K562 (cell line): ENCODE results near the gene IGSF21. TPM values are rescaled to one million over a fixed set of nuclear protein-coding genes. Genes with fewer than 3 reads are reported as not detected.

Source experiments
- ATAC-seq: fragments of 200-7000 bp; cut with Tn5 transposase; 3 replicates; pipeline ENCODE4 v1.9.1; 2020; ENCODE audit warnings: moderate library complexity
- BruUV-seq: library from RNA; stranded (reverse); fragments of 400-500 nt; replicated peaks from 2 replicates; lab custom pipeline; 2021; lab: Mats Ljungman, UMichigan
- CTCF ChIA-PET: fragments of 300-600 bp; formaldehyde crosslinking; extraction: SDS; loops from one replicate; lab custom pipeline; 2021; ENCODE audit warnings: low intra/inter-chr PET ratio; lab: Yijun Ruan, JAX
- POLR2A ChIA-PET: fragments of 300-600, 350-650 bp; sonication (Branson Sonifier 250); formaldehyde crosslinking; extraction: SDS; loops from one replicate; lab custom pipeline; 2021; ENCODE audit warnings: antibody characterized with exemption, inconsistent platforms; lab: Yijun Ruan, JAX
- DNase-seq, 4 experiments: peaks; one replicate each; pipeline versions ENCODE4 v3.0.0 to v3.0.0-alpha.2; 2011 to 2018; ENCODE audit warnings: low spot score in 3 of 4, mixed read lengths in 3 of 4; ENCODE audit errors: extremely low read depth in 1 of 4
- FAIRE-seq: peaks from 2 replicates; lab custom pipeline; 2011; peaks lifted over from hg19 to GRCh38; lab: Jason Lieb, UNC
- H2AFZ ChIP-seq: 2 replicates; pipeline ENCODE4 v1.6.0; 2011; ENCODE audit warnings: low read depth, low read length, control low read depth, inconsistent platforms
- H3K27ac ChIP-seq: fragments of 200-600 bp; 3 replicates; pipeline ENCODE4 v1.8.0; 2011; ENCODE audit warnings: low read depth, mild to moderate bottlenecking, control low read depth, inconsistent platforms, low read length, moderate library complexity, mixed read lengths; ENCODE audit errors: extremely low read depth
- H3K27me3 ChIP-seq, 2 experiments: fragments of 300-600 bp in 1 of 2; 2 replicates in 1 of 2; 3 replicates in 1 of 2; pipeline versions ENCODE4 v1.6.0 to v1.8.0; 2011; ENCODE audit warnings: inconsistent platforms in 2 of 2, low read length in 2 of 2, mild to moderate bottlenecking in 1 of 2, mixed read lengths in 1 of 2, moderate library complexity in 1 of 2; ENCODE audit not compliant: control insufficient read depth in 2 of 2, insufficient read depth in 2 of 2
- H3K36me3 ChIP-seq: fragments of 300-600 bp; 3 replicates; pipeline ENCODE4 v1.8.0; 2011; ENCODE audit warnings: mild to moderate bottlenecking, low read length, inconsistent platforms; ENCODE audit not compliant: control insufficient read depth, insufficient read depth
- H3K4me1 ChIP-seq, 2 experiments: fragments of 200-600 bp in 1 of 2; replicated peaks in 1 of 2; 2 replicates in 1 of 2; 3 replicates in 1 of 2; pipeline versions ENCODE4 v1.5.1 to v1.8.0; 2011; ENCODE audit warnings: inconsistent platforms in 2 of 2, low read length in 2 of 2, mild to moderate bottlenecking in 1 of 2, mixed read lengths in 1 of 2, moderate library complexity in 1 of 2; ENCODE audit not compliant: control insufficient read depth in 2 of 2, insufficient read depth in 2 of 2
- H3K4me2 ChIP-seq: 2 replicates; pipeline ENCODE4 v1.6.1; 2011; ENCODE audit warnings: low read length, control low read depth, inconsistent platforms, mixed read lengths; ENCODE audit not compliant: insufficient read depth
- H3K4me3 ChIP-seq: fragments of 200-600 bp; sonication (generic), shearing (Covaris generic); 2 replicates; pipeline ENCODE4 v1.5.1; 2016; ENCODE audit warnings: control low read depth, inconsistent platforms
- H3K79me2 ChIP-seq: fragments of 200-600 bp; 3 replicates; pipeline ENCODE4 v1.8.0; 2011; ENCODE audit warnings: low read length, inconsistent platforms; ENCODE audit not compliant: control insufficient read depth, insufficient read depth
- H3K9ac ChIP-seq, 2 experiments: 2 replicates each; pipeline versions ENCODE4 v1.6.0 to v1.6.1; 2011; ENCODE audit warnings: low read depth in 2 of 2, low read length in 2 of 2, control low read depth in 1 of 2, inconsistent platforms in 1 of 2, mild to moderate bottlenecking in 1 of 2, mixed read lengths in 1 of 2; ENCODE audit not compliant: insufficient read depth in 1 of 2
- H3K9me1 ChIP-seq: one replicate; pipeline ENCODE4 v1.6.0; 2011; ENCODE audit warnings: inconsistent platforms, mild to moderate bottlenecking, low read length, moderate library complexity; ENCODE audit not compliant: control insufficient read depth, insufficient read depth
- H3K9me3 ChIP-seq: replicated peaks from 2 replicates; pipeline ENCODE4 v1.5.1; 2011; ENCODE audit warnings: low read depth, low read length, inconsistent platforms; ENCODE audit not compliant: control insufficient read depth, insufficient read depth
- H4K20me1 ChIP-seq: replicated peaks from 2 replicates; pipeline ENCODE4 v1.6.1; 2011; ENCODE audit warnings: low read length, inconsistent platforms, mixed read lengths; ENCODE audit not compliant: control insufficient read depth, insufficient read depth
- BCL6 ChIP-seq: fragments of 250-450 bp; sonication (Bioruptor Pico); IDR thresholded peaks from 2 replicates; pipeline ENCODE4 v1.4.0; 2020
- CBX8 ChIP-seq: fragments of 200-600 bp; sonication (generic); IDR thresholded peaks from 2 replicates; pipeline ENCODE4 v1.6.1; 2012; ENCODE audit warnings: borderline replicate concordance, mixed run types, low read depth, mild to moderate bottlenecking, moderate library complexity, mixed read lengths, low read length, control low read depth, inconsistent platforms; ENCODE audit not compliant: poor library complexity, severe bottlenecking; ENCODE audit errors: extremely low read depth
- HDAC1 ChIP-seq, 2 experiments: fragments of 450-650 bp; IDR thresholded peaks; 2 replicates each; pipeline ENCODE4 v1.6.1; 2016 to 2017; ENCODE audit warnings: inconsistent platforms in 1 of 2, mild to moderate bottlenecking in 1 of 2, moderate library complexity in 1 of 2
- ILF3 ChIP-seq: fragments of 450-650 bp; IDR thresholded peaks from 2 replicates; pipeline ENCODE4 v1.6.1; 2018; ENCODE audit warnings: antibody characterized with exemption, mild to moderate bottlenecking, moderate library complexity, borderline replicate concordance
- NCOA2 ChIP-seq, 2 experiments: fragments of 450-650 bp; IDR thresholded peaks; 2 replicates each; pipeline ENCODE4 v1.6.1; 2018; ENCODE audit warnings: mild to moderate bottlenecking in 2 of 2, moderate library complexity in 1 of 2; ENCODE audit not compliant: partially characterized antibody in 2 of 2
- PTBP1 ChIP-seq: fragments of 200-400 bp; formaldehyde crosslinking; IDR thresholded peaks from 2 replicates; pipeline ENCODE4 v1.6.1; 2017; ENCODE audit warnings: low read depth, low read length
- RBM17 ChIP-seq: fragments of 200-400 bp; formaldehyde crosslinking; IDR thresholded peaks from 2 replicates; pipeline ENCODE4 v1.6.1; 2017; ENCODE audit warnings: low read depth, mild to moderate bottlenecking, low read length, borderline replicate concordance
- TCF7L2 ChIP-seq: fragments of 150-350 bp; IDR thresholded peaks from 2 replicates; pipeline ENCODE4 v1.6.1; 2016; ENCODE audit warnings: low read depth, mild to moderate bottlenecking, low read length, moderate library complexity
- ZNF24 ChIP-seq: fragments of 450-650 bp; IDR thresholded peaks from 2 replicates; pipeline ENCODE4 v1.6.1; 2016
- WGBS: fragments of 100-300 bp; shearing (Covaris generic); methylation state at CpG from one replicate; pipeline ENCODE4 v1.1.6; 2016; ENCODE audit warnings: low coverage, mixed read lengths; ENCODE audit not compliant: insufficient coverage; ENCODE audit errors: missing lambda C conversion rate; 5-methylcytosine and 5-hydroxymethylcytosine counted together
- in situ Hi-C: fragments of 300-500 bp; cut with MboI; formaldehyde crosslinking; loops from 4 replicates; pipeline ENCODE4 v1.15.0; 2018; ENCODE audit warnings: inconsistent platforms, mixed read lengths
- intact Hi-C: fragments of 100-400 bp; cut with micrococcal nuclease; formaldehyde crosslinking; loops from 2 replicates; pipeline ENCODE4 v1.14.2; 2022
- polyA plus RNA-seq, 8 experiments: library from polyadenylated mRNA; depleted of rRNA in 4 of 8; stranded (reverse) in 5 of 8; unstranded in 3 of 8; fragments of >200 nt; fragmentation: Nextera tagmentation in 2 of 8; fragmentation: Illumina TruSeq in 1 of 8; extraction: Ambion mirVana in 2 of 8; extraction: Trizol in 1 of 8; gene quantifications; 2 replicates each; pipeline versions ENCODE4 v1.2.1 to v1.2.3, GENCODE V29; 2011 to 2014; ENCODE audit warnings: inconsistent platforms in 1 of 8, missing spikeins in 1 of 8
- total RNA-seq, 7 experiments: library from RNA; depleted of rRNA in 6 of 7; stranded (reverse); fragments of >200 nt in 6 of 7; fragmentation: Illumina TruSeq in 2 of 7; extraction: Trizol in 2 of 7; gene quantifications; 2 replicates each; pipeline versions ENCODE4 v1.2.1 to v1.2.3, GENCODE V29; 2011 to 2021; ENCODE audit warnings: low replicate concordance in 1 of 7

IGSF21 gene
- total and polyA plus RNA-seq, 9 of the 15 experiments (the other 6 are each of a cell fraction or from before 2014, with no cell fraction given): not detected

DNA sequence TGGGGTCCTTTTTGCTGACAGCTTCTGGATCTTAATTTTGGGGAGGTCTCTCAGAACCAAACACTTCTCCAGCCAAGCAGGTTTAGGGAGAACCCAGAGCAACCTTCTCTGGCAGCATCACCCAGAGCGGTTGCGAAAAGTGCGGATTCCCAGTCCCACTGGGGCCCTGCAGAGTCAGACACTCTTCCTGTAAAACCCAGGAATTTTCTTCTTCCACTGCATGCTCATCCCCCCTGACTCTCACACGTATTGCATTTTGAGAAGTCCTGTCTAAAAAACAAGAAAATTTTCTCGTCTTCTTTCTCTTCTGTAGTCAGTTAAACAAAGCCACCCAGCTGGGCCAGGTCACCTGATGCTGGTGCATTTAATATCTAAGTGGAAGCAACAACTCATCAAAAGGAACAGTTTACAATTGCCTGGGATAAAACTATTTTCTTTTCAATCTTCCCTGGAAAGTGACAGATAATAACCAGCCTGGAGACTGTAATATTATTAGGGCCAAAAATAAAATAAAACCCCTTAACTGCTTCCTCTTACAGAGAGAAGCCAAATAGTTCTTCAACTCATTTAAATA is 156.0 kb downstream of the IGSF21 start:
- H2AFZ ChIP-seq: no peak overlapping the region
- ChIA-PET CTCF (no interaction called here), POLR2A (no interaction called here)
- no peaks in the 10 kb centered on the region for H3K36me3 ChIP-seq
- ATAC-seq (no peak), DNase-seq (no peak), FAIRE-seq (no peak)
- H3K4me1 ChIP-seq: no peaks in the 10 kb centered on the region
- H3K27me3 ChIP-seq: peaks cover 0 to 8% of the 10 kb centered on the region in 2 experiments; a peak in 1 of 5 replicates
- H3K9ac ChIP-seq: no peak overlapping the region
- TF ChIP-seq ILF3 (no peak), PTBP1 (no peak), TCF7L2 (no peak), RBM17 (no peak), BCL6 (CRISPR knock-in tag) (no peak), HDAC1 (IDR thresholded peaks at IDR 0.05) (no peak), CBX8 (no peak), ZNF24 (no peak), NCOA2 (IDR thresholded peaks at IDR 0.05; ENCODE audit: partially characterized antibody in 2 of 2) (no peak)
- H3K27ac ChIP-seq: no peak overlapping the region
- no TSS peak for BruUV-seq
- peaks cover 8% of the 10 kb centered on the region; the same call in 1 of the 2 replicates for H4K20me1 ChIP-seq
- in situ Hi-C loops (no loop called here), intact Hi-C loops (no loop called here)
- H3K9me1 ChIP-seq: no peaks in the 10 kb centered on the region
- H3K9me3 ChIP-seq: no peaks in the 10 kb centered on the region
- H3K4me3 ChIP-seq: no peak overlapping the region
- no peaks in the 10 kb centered on the region for H3K79me2 ChIP-seq
- H3K4me2 ChIP-seq: no peak overlapping the region
- 3% methylated on average over 5 of the region's 5 CpGs for WGBS
